ENCODE results near the gene TMOD1. TPM values are rescaled to one million over a fixed set of nuclear protein-coding genes. Genes with fewer than 3 reads are reported as not detected.

TMOD1 gene
- total RNA-seq, 1 experiment from 2014 or later = 1.0 TPM

- H3K4me1 Mint-ChIP-seq = no peaks in the 10 kb centered on the region
- ATAC-seq (no peak), DNase-seq (ENCODE audit: low spot score) (no peak)
- H3K9me3 Mint-ChIP-seq = no peaks in the 10 kb centered on the region
- ChIA-PET POLR2A (no interaction called here), CTCF (interaction anchor here (1.3 kb wide), 1 partner anchor 137 kb away, joined by 3 read pairs; no protein-coding TSS in a partner anchor)
- H3K27me3 Mint-ChIP-seq (ENCODE audit: low read depth) = no peaks in the 10 kb centered on the region
- no peak overlapping the region for H3K4me3 Mint-ChIP-seq
- TF ChIP-seq SP1 (CRISPR knock-in tag; conservative IDR thresholded peaks at IDR 0.05) (no peak), HMGA2 (CRISPR knock-in tag; IDR thresholded peaks at IDR 0.05) (no peak), SMAD4 (CRISPR knock-in tag; IDR thresholded peaks at IDR 0.05) (no peak), ZNF671 (CRISPR knock-in tag; IDR thresholded peaks at IDR 0.05) (no peak), ZNF121 (CRISPR knock-in tag; IDR thresholded peaks at IDR 0.05) (no peak), ZNF219 (CRISPR knock-in tag; IDR thresholded peaks at IDR 0.05; ENCODE audit: borderline replicate concordance) (no peak), JUN (CRISPR knock-in tag; IDR thresholded peaks at IDR 0.05) (no peak), CBFB (CRISPR knock-in tag; IDR thresholded peaks at IDR 0.05; ENCODE audit: low read depth) (no peak), NFE2L1 (CRISPR knock-in tag; IDR thresholded peaks at IDR 0.05) (no peak), AR (CRISPR knock-in tag; IDR thresholded peaks at IDR 0.05) (no peak), AFF4 (CRISPR knock-in tag; IDR thresholded peaks at IDR 0.05; ENCODE audit: borderline replicate concordance) (no peak), GTF2I (CRISPR knock-in tag; conservative IDR thresholded peaks at IDR 0.05) (no peak), NR3C1 (CRISPR knock-in tag; conservative IDR thresholded peaks at IDR 0.05; ENCODE audit: low read depth) (no peak), ZNF396 (CRISPR knock-in tag; IDR thresholded peaks at IDR 0.05; ENCODE audit: borderline replicate concordance) (no peak)
- TF ChIP-seq, protein P1, sequence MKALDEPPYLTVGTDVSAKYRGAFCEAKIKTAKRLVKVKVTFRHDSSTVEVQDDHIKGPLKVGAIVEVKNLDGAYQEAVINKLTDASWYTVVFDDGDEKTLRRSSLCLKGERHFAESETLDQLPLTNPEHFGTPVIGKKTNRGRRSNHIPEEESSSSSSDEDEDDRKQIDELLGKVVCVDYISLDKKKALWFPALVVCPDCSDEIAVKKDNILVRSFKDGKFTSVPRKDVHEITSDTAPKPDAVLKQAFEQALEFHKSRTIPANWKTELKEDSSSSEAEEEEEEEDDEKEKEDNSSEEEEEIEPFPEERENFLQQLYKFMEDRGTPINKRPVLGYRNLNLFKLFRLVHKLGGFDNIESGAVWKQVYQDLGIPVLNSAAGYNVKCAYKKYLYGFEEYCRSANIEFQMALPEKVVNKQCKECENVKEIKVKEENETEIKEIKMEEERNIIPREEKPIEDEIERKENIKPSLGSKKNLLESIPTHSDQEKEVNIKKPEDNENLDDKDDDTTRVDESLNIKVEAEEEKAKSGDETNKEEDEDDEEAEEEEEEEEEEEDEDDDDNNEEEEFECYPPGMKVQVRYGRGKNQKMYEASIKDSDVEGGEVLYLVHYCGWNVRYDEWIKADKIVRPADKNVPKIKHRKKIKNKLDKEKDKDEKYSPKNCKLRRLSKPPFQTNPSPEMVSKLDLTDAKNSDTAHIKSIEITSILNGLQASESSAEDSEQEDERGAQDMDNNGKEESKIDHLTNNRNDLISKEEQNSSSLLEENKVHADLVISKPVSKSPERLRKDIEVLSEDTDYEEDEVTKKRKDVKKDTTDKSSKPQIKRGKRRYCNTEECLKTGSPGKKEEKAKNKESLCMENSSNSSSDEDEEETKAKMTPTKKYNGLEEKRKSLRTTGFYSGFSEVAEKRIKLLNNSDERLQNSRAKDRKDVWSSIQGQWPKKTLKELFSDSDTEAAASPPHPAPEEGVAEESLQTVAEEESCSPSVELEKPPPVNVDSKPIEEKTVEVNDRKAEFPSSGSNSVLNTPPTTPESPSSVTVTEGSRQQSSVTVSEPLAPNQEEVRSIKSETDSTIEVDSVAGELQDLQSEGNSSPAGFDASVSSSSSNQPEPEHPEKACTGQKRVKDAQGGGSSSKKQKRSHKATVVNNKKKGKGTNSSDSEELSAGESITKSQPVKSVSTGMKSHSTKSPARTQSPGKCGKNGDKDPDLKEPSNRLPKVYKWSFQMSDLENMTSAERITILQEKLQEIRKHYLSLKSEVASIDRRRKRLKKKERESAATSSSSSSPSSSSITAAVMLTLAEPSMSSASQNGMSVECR (CRISPR knock-in tag; IDR thresholded peaks at IDR 0.05; ENCODE audit: borderline replicate concordance) = no peak
- TF ChIP-seq, protein P2, sequence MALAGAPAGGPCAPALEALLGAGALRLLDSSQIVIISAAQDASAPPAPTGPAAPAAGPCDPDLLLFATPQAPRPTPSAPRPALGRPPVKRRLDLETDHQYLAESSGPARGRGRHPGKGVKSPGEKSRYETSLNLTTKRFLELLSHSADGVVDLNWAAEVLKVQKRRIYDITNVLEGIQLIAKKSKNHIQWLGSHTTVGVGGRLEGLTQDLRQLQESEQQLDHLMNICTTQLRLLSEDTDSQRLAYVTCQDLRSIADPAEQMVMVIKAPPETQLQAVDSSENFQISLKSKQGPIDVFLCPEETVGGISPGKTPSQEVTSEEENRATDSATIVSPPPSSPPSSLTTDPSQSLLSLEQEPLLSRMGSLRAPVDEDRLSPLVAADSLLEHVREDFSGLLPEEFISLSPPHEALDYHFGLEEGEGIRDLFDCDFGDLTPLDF (CRISPR knock-in tag; IDR thresholded peaks at IDR 0.05) = no peak
- TF ChIP-seq, protein P3, sequence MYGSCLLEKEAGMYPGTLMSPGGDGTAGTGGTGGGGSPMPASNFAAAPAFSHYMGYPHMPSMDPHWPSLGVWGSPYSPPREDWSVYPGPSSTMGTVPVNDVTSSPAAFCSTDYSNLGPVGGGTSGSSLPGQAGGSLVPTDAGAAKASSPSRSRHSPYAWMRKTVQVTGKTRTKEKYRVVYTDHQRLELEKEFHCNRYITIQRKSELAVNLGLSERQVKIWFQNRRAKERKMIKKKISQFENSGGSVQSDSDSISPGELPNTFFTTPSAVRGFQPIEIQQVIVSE (CRISPR knock-in tag; IDR thresholded peaks at IDR 0.05; ENCODE audit: borderline replicate concordance) = no peak
- TF ChIP-seq, protein P4, sequence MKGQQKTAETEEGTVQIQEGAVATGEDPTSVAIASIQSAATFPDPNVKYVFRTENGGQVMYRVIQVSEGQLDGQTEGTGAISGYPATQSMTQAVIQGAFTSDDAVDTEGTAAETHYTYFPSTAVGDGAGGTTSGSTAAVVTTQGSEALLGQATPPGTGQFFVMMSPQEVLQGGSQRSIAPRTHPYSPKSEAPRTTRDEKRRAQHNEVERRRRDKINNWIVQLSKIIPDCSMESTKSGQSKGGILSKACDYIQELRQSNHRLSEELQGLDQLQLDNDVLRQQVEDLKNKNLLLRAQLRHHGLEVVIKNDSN (CRISPR knock-in tag; IDR thresholded peaks at IDR 0.05) = no peak
- TF ChIP-seq, protein P5, sequence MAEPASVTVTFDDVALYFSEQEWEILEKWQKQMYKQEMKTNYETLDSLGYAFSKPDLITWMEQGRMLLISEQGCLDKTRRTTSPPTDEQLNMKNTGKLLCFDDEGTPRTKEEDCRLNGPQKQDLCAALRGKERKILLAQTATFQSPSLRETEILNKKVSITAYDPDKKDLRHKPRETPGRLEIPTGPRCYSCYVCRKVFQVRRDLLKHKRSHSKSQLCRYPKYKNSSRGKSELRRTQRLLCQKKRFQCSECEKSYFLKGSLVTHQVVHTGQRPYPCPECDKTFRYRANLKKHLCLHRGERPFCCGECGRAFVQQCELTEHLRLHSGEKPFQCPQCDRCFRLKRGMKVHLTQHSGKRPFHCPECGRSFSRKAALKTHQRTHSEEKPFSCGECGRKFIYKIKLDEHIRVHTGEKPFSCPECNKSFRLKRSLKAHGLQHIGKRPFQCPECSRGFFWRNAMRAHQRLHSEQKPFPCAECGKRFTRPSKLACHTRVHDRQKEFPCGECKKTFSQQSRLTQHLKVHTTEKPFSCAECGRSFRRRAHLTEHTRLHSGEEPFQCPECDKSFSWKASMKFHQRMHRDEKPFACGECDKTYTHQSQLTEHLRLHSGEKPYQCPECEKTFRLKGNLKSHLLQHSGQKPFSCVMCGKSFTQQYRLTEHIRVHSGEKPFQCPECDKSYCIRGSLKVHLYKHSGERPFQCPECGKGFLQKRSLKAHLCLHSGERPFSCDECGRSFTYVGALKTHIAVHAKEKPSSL (CRISPR knock-in tag; conservative IDR thresholded peaks at IDR 0.05) = no peak
- TF ChIP-seq, protein P6, sequence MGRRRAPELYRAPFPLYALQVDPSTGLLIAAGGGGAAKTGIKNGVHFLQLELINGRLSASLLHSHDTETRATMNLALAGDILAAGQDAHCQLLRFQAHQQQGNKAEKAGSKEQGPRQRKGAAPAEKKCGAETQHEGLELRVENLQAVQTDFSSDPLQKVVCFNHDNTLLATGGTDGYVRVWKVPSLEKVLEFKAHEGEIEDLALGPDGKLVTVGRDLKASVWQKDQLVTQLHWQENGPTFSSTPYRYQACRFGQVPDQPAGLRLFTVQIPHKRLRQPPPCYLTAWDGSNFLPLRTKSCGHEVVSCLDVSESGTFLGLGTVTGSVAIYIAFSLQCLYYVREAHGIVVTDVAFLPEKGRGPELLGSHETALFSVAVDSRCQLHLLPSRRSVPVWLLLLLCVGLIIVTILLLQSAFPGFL (CRISPR knock-in tag; IDR thresholded peaks at IDR 0.05; ENCODE audit: borderline replicate concordance) = no peak
- no peak overlapping the region for H3K27ac Mint-ChIP-seq
- peaks cover 43% of the 10 kb centered on the region for H3K36me3 Mint-ChIP-seq
Measured at GRCh38 chr9:97604901-97605645, 103.6 kb downstream of the TMOD1 start.

Measured in WTC11 (cell line).